Measurements from ENCODE around the gene CNOT1.

The CNOT1 gene

DNA sequence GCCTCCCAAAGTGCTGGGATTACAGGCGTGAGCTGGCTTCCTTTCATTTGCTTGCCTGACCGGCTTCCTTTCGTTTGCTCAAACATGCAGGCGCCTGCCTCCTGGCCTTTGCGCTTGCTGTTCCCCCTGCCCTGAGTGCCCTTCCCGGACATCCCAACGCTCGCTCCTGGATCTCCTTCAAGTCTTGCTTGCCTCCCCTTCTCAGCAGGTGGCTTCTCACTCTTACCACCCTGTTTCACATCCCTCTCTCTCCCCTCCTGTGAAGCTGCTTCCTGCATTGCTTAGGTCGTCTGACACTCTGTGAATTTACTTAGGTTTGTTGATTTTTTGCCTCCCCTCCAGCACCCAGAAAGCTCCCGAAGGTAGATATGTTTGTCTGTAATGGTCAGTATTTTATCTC lies 155.3 kb downstream of the CNOT1 start:
- no peak for TF ChIP-seq POLR2AphosphoS5 (IDR thresholded peaks at IDR 0.05; ENCODE audit: low read depth)
- TF ChIP-seq, protein P1, sequence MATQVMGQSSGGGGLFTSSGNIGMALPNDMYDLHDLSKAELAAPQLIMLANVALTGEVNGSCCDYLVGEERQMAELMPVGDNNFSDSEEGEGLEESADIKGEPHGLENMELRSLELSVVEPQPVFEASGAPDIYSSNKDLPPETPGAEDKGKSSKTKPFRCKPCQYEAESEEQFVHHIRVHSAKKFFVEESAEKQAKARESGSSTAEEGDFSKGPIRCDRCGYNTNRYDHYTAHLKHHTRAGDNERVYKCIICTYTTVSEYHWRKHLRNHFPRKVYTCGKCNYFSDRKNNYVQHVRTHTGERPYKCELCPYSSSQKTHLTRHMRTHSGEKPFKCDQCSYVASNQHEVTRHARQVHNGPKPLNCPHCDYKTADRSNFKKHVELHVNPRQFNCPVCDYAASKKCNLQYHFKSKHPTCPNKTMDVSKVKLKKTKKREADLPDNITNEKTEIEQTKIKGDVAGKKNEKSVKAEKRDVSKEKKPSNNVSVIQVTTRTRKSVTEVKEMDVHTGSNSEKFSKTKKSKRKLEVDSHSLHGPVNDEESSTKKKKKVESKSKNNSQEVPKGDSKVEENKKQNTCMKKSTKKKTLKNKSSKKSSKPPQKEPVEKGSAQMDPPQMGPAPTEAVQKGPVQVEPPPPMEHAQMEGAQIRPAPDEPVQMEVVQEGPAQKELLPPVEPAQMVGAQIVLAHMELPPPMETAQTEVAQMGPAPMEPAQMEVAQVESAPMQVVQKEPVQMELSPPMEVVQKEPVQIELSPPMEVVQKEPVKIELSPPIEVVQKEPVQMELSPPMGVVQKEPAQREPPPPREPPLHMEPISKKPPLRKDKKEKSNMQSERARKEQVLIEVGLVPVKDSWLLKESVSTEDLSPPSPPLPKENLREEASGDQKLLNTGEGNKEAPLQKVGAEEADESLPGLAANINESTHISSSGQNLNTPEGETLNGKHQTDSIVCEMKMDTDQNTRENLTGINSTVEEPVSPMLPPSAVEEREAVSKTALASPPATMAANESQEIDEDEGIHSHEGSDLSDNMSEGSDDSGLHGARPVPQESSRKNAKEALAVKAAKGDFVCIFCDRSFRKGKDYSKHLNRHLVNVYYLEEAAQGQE (IDR thresholded peaks at IDR 0.05; ENCODE audit: insufficient replicate concordance, low read depth) = no peak
- TF ChIP-seq, protein P2, sequence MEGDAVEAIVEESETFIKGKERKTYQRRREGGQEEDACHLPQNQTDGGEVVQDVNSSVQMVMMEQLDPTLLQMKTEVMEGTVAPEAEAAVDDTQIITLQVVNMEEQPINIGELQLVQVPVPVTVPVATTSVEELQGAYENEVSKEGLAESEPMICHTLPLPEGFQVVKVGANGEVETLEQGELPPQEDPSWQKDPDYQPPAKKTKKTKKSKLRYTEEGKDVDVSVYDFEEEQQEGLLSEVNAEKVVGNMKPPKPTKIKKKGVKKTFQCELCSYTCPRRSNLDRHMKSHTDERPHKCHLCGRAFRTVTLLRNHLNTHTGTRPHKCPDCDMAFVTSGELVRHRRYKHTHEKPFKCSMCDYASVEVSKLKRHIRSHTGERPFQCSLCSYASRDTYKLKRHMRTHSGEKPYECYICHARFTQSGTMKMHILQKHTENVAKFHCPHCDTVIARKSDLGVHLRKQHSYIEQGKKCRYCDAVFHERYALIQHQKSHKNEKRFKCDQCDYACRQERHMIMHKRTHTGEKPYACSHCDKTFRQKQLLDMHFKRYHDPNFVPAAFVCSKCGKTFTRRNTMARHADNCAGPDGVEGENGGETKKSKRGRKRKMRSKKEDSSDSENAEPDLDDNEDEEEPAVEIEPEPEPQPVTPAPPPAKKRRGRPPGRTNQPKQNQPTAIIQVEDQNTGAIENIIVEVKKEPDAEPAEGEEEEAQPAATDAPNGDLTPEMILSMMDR (IDR thresholded peaks at IDR 0.05; ENCODE audit: insufficient read depth, low read length) = no peak
- no peak for TF ChIP-seq GABPA (IDR thresholded peaks at IDR 0.05; ENCODE audit: low read depth)
- TF ChIP-seq SPI1 (IDR thresholded peaks at IDR 0.05; ENCODE audit: borderline replicate concordance, low read depth) = no peak
- Histone ChIP-seq H3K4me3 (replicated peaks; ENCODE audit: insufficient read depth, low read length) (no peak overlapping the region), H3K27ac (replicated peaks) (no peak overlapping the region), H3K27me3 (ENCODE audit: insufficient read depth, poor library complexity, severe bottlenecking) (peaks cover 8% of the 10 kb centered on the region)
- DNase-seq (ENCODE audit: low read depth in 1 of 2, low spot score in 1 of 2) = no peak

GRCh38 chr16:58472827-58473226 lies 156.8 kb downstream of the CNOT1 start:
- TF ChIP-seq POLR2AphosphoS5 (IDR thresholded peaks at IDR 0.05; ENCODE audit: low read depth) (no peak), SPI1 (IDR thresholded peaks at IDR 0.05; ENCODE audit: borderline replicate concordance, low read depth) (no peak), GABPA (IDR thresholded peaks at IDR 0.05; ENCODE audit: low read depth) (no peak)
- TF ChIP-seq, protein P1 (IDR thresholded peaks at IDR 0.05; ENCODE audit: insufficient replicate concordance, low read depth) = no peak
- TF ChIP-seq, protein P2 (IDR thresholded peaks at IDR 0.05; ENCODE audit: insufficient read depth, low read length) = no peak
- Histone ChIP-seq H3K4me3 (replicated peaks; ENCODE audit: insufficient read depth, low read length) (no peak overlapping the region), H3K27ac (replicated peaks) (no peak overlapping the region), H3K27me3 (ENCODE audit: insufficient read depth, poor library complexity, severe bottlenecking) (peaks cover 11% of the 10 kb centered on the region)
- DNase-seq (ENCODE audit: low read depth in 1 of 2, low spot score in 1 of 2) = no peak

DNA sequence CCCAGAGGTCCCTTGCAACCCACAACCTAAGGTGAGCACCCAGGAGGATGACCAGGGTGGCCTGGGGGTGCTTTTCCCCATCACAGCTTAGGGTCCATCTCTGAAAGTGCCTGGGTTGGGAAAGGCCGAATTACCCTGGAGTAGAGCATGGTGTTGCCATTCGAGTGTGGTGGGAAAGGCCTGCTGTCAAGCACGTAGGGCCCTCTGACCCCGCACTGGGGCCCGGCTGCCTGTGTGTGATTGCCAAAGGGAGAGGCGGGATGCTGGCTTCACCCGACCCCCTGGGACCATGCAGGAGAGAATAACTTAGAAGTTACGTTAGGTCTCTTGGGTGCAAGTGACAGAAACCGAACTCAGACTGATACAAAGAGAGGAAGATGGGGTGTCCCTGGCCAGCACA lies 157.4 kb downstream of the CNOT1 start:
- no peak overlapping the region for H3K27ac ChIP-seq (replicated peaks)

More for the DNA sequence above, 157.4 kb downstream of the CNOT1 start:
- DNase-seq (ENCODE audit: low read depth in 1 of 2, low spot score in 1 of 2) = no peak
- peaks cover 11% of the 10 kb centered on the region for H3K27me3 ChIP-seq (ENCODE audit: insufficient read depth, poor library complexity, severe bottlenecking)
- H3K4me3 ChIP-seq (replicated peaks; ENCODE audit: insufficient read depth, low read length) = no peak overlapping the region
- no peak for TF ChIP-seq GABPA (IDR thresholded peaks at IDR 0.05; ENCODE audit: low read depth)
- no peak for TF ChIP-seq SPI1 (IDR thresholded peaks at IDR 0.05; ENCODE audit: borderline replicate concordance, low read depth)
- TF ChIP-seq, protein P1 (IDR thresholded peaks at IDR 0.05; ENCODE audit: insufficient replicate concordance, low read depth) = no peak
- TF ChIP-seq, protein P2 (IDR thresholded peaks at IDR 0.05; ENCODE audit: insufficient read depth, low read length) = no peak
- TF ChIP-seq POLR2AphosphoS5 (IDR thresholded peaks at IDR 0.05; ENCODE audit: low read depth) = no peak
